ENCODE results near the gene WDR93. TPM values are rescaled to one million over a fixed set of nuclear protein-coding genes. Genes with fewer than 3 reads are reported as not detected.

Gene WDR93
- total RNA-seq, 1 donor from 2014 or later, result not detected

- Histone ChIP-seq H3K27ac (no peak overlapping the region), H3K9me3 (no peaks in the 10 kb centered on the region), H3K27me3 (no peaks in the 10 kb centered on the region), H3K36me3 (no peaks in the 10 kb centered on the region), H3K4me3 (no peak overlapping the region), H3K4me1 (no peaks in the 10 kb centered on the region)
- DNase-seq (ENCODE audit: extremely low spot score in 2 of 2), result no peak
- no peak for TF ChIP-seq POLR2A (IDR thresholded peaks at IDR 0.05)
- TF ChIP-seq POLR2AphosphoS5 (IDR thresholded peaks at IDR 0.05; ENCODE audit: insufficient read depth in 1 of 2, low read depth in 1 of 2), result no peak
- no peak for TF ChIP-seq CTCF (IDR thresholded peaks at IDR 0.05)
- intact Hi-C loops (cut with DNase I), result no loop called here
Observed at GRCh38 chr15:89725064-89725463, 34.5 kb downstream of the WDR93 start.

- Histone ChIP-seq H3K27ac (no peak overlapping the region), H3K36me3 (no peaks in the 10 kb centered on the region), H3K9me3 (no peaks in the 10 kb centered on the region), H3K4me3 (no peak overlapping the region), H3K4me1 (no peaks in the 10 kb centered on the region), H3K27me3 (no peaks in the 10 kb centered on the region)
- TF ChIP-seq POLR2A (IDR thresholded peaks at IDR 0.05), result no peak
- TF ChIP-seq CTCF (IDR thresholded peaks at IDR 0.05), result no peak
- TF ChIP-seq POLR2AphosphoS5 (IDR thresholded peaks at IDR 0.05; ENCODE audit: insufficient read depth in 1 of 2, low read depth in 1 of 2), result no peak
- intact Hi-C loops (cut with DNase I), result no loop called here
- no peak for DNase-seq (ENCODE audit: extremely low spot score in 2 of 2)
Observed at GRCh38 chr15:89728254-89728653, 37.6 kb downstream of the WDR93 start.

- H3K9me3 ChIP-seq, result no peaks in the 10 kb centered on the region
- intact Hi-C loops (cut with DNase I), result no loop called here
- DNase-seq (ENCODE audit: extremely low spot score in 2 of 2), result no peak
- no peaks in the 10 kb centered on the region for H3K36me3 ChIP-seq
- H3K27ac ChIP-seq, result no peak overlapping the region
- H3K4me1 ChIP-seq, result no peaks in the 10 kb centered on the region
- no peak overlapping the region for H3K4me3 ChIP-seq
- no peaks in the 10 kb centered on the region for H3K27me3 ChIP-seq
- TF ChIP-seq POLR2A (IDR thresholded peaks at IDR 0.05) (no peak), POLR2AphosphoS5 (IDR thresholded peaks at IDR 0.05; ENCODE audit: insufficient read depth in 1 of 2, low read depth in 1 of 2) (no peak), CTCF (IDR thresholded peaks at IDR 0.05) (no peak)
Observed at GRCh38 chr15:89731275-89731674, 40.7 kb downstream of the WDR93 start.

- TF ChIP-seq POLR2AphosphoS5 (IDR thresholded peaks at IDR 0.05; ENCODE audit: insufficient read depth in 1 of 2, low read depth in 1 of 2) (no peak), CTCF (IDR thresholded peaks at IDR 0.05) (no peak), POLR2A (IDR thresholded peaks at IDR 0.05) (no peak)
- Histone ChIP-seq H3K27ac (no peak overlapping the region), H3K9me3 (no peaks in the 10 kb centered on the region), H3K4me3 (no peak overlapping the region), H3K36me3 (no peaks in the 10 kb centered on the region), H3K4me1 (no peaks in the 10 kb centered on the region), H3K27me3 (no peaks in the 10 kb centered on the region)
- no peak for DNase-seq (ENCODE audit: extremely low spot score in 2 of 2)
- intact Hi-C loops (cut with DNase I), result no loop called here
Observed at GRCh38 chr15:89732451-89733172, 42.0 kb downstream of the WDR93 start.

- Histone ChIP-seq H3K9me3 (no peaks in the 10 kb centered on the region), H3K4me1 (no peaks in the 10 kb centered on the region), H3K27me3 (no peaks in the 10 kb centered on the region), H3K36me3 (no peaks in the 10 kb centered on the region), H3K27ac (no peak overlapping the region), H3K4me3 (no peak overlapping the region)
- no peak for DNase-seq (ENCODE audit: extremely low spot score in 2 of 2)
- no peak for TF ChIP-seq POLR2AphosphoS5 (IDR thresholded peaks at IDR 0.05; ENCODE audit: insufficient read depth in 1 of 2, low read depth in 1 of 2)
- TF ChIP-seq POLR2A (IDR thresholded peaks at IDR 0.05), result no peak
- TF ChIP-seq CTCF (IDR thresholded peaks at IDR 0.05), result no peak
- intact Hi-C loops (cut with DNase I), result no loop called here
Observed at GRCh38 chr15:89735773-89736172, 45.2 kb downstream of the WDR93 start.

All from vagina (tissue), 2 donors.